NCI-H1694 treated with DMSO at 0.1 percent for 48 hours (cell line): ENCODE results near the gene AK8.
A peak's percentile ranks its signal among the peaks of the same experiment; 100 is the strongest.
"Not testable (repeated sequence)": the region's sequence is repeated elsewhere in the genome, so short reads cannot be mapped to it uniquely, and the experiment has no call there.

Experiments used
- DNase-seq: peaks from one replicate; lab custom pipeline; 2025; lab: John Stamatoyannopoulos, UW

Gene AK8

GRCh38 chr9:132711846-132712245 is 166.2 kb downstream of the AK8 start:
- no peak for DNase-seq

GRCh38 chr9:132711152-132711551 is 166.9 kb downstream of the AK8 start:
- DNase-seq: not testable (repeated sequence)

- no peak for DNase-seq
Measured at GRCh38 chr9:132710333-132710732, 167.8 kb downstream of the AK8 start.

- DNase-seq: no peak
Measured at GRCh38 chr9:132708769-132709430, 169.2 kb downstream of the AK8 start.

- DNase-seq: no peak
Measured at GRCh38 chr9:132708239-132708638, 169.8 kb downstream of the AK8 start.

- no peak for DNase-seq
Measured at GRCh38 chr9:132703336-132703735, 174.7 kb downstream of the AK8 start.

GRCh38 chr9:132702254-132702653 is 175.8 kb downstream of the AK8 start:
- no peak for DNase-seq

- peak; percentile 6 for DNase-seq
Measured at GRCh38 chr9:132699956-132700355, 178.1 kb downstream of the AK8 start.

- no peak for DNase-seq
Measured at GRCh38 chr9:132698989-132699388, 179.1 kb downstream of the AK8 start.

GRCh38 chr9:132697230-132697629 is 180.9 kb downstream of the AK8 start:
- no peak for DNase-seq

- no peak for DNase-seq
Measured at GRCh38 chr9:132694144-132694543, 183.9 kb downstream of the AK8 start.

- no peak for DNase-seq
Measured at GRCh38 chr9:132690696-132691095, 187.4 kb downstream of the AK8 start.

GRCh38 chr9:132683873-132684272 is 194.2 kb downstream of the AK8 start:
- no peak for DNase-seq

- no peak for DNase-seq
Measured at GRCh38 chr9:132681561-132681960, 196.5 kb downstream of the AK8 start.

- no peak for DNase-seq
Measured at GRCh38 chr9:132679946-132680625, 198.0 kb downstream of the AK8 start.

- DNase-seq: no peak
Measured at GRCh38 chr9:132677976-132678375, 200.1 kb downstream of the AK8 start.
